SK-N-SH (cell line): ENCODE data around the gene CACNA1H. TPM values are rescaled to one million over a fixed set of nuclear protein-coding genes. Genes with fewer than 3 reads are reported as not detected.
"Not testable (repeated sequence)": the region's sequence is repeated elsewhere in the genome, so short reads cannot be mapped to it uniquely, and the experiment has no call there.

Source experiments
- CTCF ChIA-PET: fragments of 300-600, 350-600 bp; formaldehyde crosslinking; extraction: SDS; loops from one replicate; lab custom pipeline; 2021; lab: Yijun Ruan, JAX
- POLR2A ChIA-PET: fragments of 350-600 bp; sonication (Branson Sonifier 250); formaldehyde crosslinking; extraction: SDS; loops from one replicate; lab custom pipeline; 2020; ENCODE audit warnings: antibody characterized with exemption, inconsistent platforms; lab: Yijun Ruan, JAX
- DNase-seq: peaks from one replicate; pipeline ENCODE4 v3.0.0; 2012
- H2AFZ ChIP-seq: fragments of 200-600 bp; sonication (generic); 2 replicates; pipeline ENCODE4 v1.8.1; 2016; ENCODE audit warnings: antibody characterized with exemption, mild to moderate bottlenecking, low read depth
- H3F3A ChIP-seq: fragments of 200-600 bp; sonication (generic); replicated peaks from 2 replicates; pipeline ENCODE3; 2016; ENCODE audit warnings: antibody characterized with exemption, mild to moderate bottlenecking; ENCODE audit not compliant: insufficient read depth
- H3K27ac ChIP-seq, 2 experiments: fragments of 200-500 bp in 1 of 2; fragments of 200-600 bp in 1 of 2; sonication (Bioruptor generic) in 1 of 2; sonication (generic), shearing (Covaris generic) in 1 of 2; 2 replicates each; pipeline versions ENCODE4 v1.5.1 to v1.6.1; 2014 to 2016; ENCODE audit warnings: low read depth in 2 of 2, inconsistent platforms in 1 of 2, low read length in 1 of 2, mild to moderate bottlenecking in 1 of 2, mixed read lengths in 1 of 2
- H3K27me3 ChIP-seq: fragments of 200-600 bp; sonication (generic), shearing (Covaris generic); 2 replicates; pipeline ENCODE4 v1.6.1; 2016; ENCODE audit warnings: mixed run types; ENCODE audit not compliant: insufficient read depth
- H3K36me3 ChIP-seq, 2 experiments: fragments of 200-500 bp in 1 of 2; fragments of 200-600 bp in 1 of 2; sonication (Bioruptor generic) in 1 of 2; sonication (generic) in 1 of 2; replicated peaks in 1 of 2; 2 replicates each; pipeline versions ENCODE3 to v1.5.1; 2014 to 2016; ENCODE audit warnings: low read length in 1 of 2, mild to moderate bottlenecking in 1 of 2; ENCODE audit not compliant: insufficient read depth in 2 of 2, control insufficient read depth in 1 of 2
- H3K4me1 ChIP-seq, 2 experiments: fragments of 200-500 bp in 1 of 2; fragments of 200-600 bp in 1 of 2; sonication (Bioruptor generic) in 1 of 2; sonication (generic), shearing (Covaris generic) in 1 of 2; 2 replicates each; pipeline versions ENCODE4 v1.5.1 to v1.6.1; 2014 to 2016; ENCODE audit warnings: low read depth in 1 of 2, low read length in 1 of 2, mixed run types in 1 of 2; ENCODE audit not compliant: insufficient read depth in 2 of 2, control insufficient read depth in 1 of 2
- H3K4me2 ChIP-seq: fragments of 200-600 bp; sonication (generic), shearing (Covaris generic); 2 replicates; pipeline ENCODE4 v1.6.1; 2017; ENCODE audit warnings: mixed run types
- H3K4me3 ChIP-seq, 2 experiments: fragments of 200-500 bp in 1 of 2; fragments of 200-600 bp in 1 of 2; sonication (Bioruptor generic) in 1 of 2; sonication (generic), shearing (Covaris generic) in 1 of 2; 2 replicates each; pipeline versions ENCODE4 v1.5.1 to v1.8.1; 2014 to 2016; ENCODE audit warnings: low read depth in 2 of 2, inconsistent platforms in 1 of 2, low read length in 1 of 2, mild to moderate bottlenecking in 1 of 2, mixed read lengths in 1 of 2, moderate library complexity in 1 of 2
- H3K79me2 ChIP-seq: fragments of 200-600 bp; sonication (generic); 2 replicates; pipeline ENCODE4 v1.8.1; 2017; ENCODE audit warnings: mild to moderate bottlenecking; ENCODE audit not compliant: insufficient read depth
- H3K9ac ChIP-seq: fragments of 200-600 bp; sonication (generic); 2 replicates; pipeline ENCODE4 v1.6.1; 2017; ENCODE audit warnings: mixed run types
- H3K9me2 ChIP-seq: fragments of 200-600 bp; sonication (generic); 2 replicates; pipeline ENCODE4 v1.6.1; 2017; ENCODE audit warnings: mixed run types
- H3K9me3 ChIP-seq: fragments of 200-600 bp; sonication (generic); 2 replicates; pipeline ENCODE4 v1.6.1; 2017; ENCODE audit warnings: mixed run types, mild to moderate bottlenecking, moderate library complexity
- H4K20me1 ChIP-seq: fragments of 200-600 bp; sonication (generic); 2 replicates; pipeline ENCODE4 v1.6.1; 2017; ENCODE audit warnings: mild to moderate bottlenecking, mixed run types; ENCODE audit not compliant: insufficient read depth
- CHD2 ChIP-seq: fragments of 150-350 bp; IDR thresholded peaks from 2 replicates; pipeline ENCODE4 v1.6.1; 2018; ENCODE audit warnings: low read length; ENCODE audit not compliant: partially characterized antibody
- MEF2A ChIP-seq: IDR thresholded peaks from 2 replicates; pipeline ENCODE4 v1.4.0; 2012; ENCODE audit warnings: low read depth, borderline replicate concordance
- RCOR1 ChIP-seq: fragments of 150-350 bp; IDR thresholded peaks from 2 replicates; pipeline ENCODE4 v1.6.1; 2017; ENCODE audit warnings: antibody characterized with exemption, low read length
- RXRA ChIP-seq: IDR thresholded peaks from 2 replicates; pipeline ENCODE4 v1.4.0; 2012; ENCODE audit warnings: low read depth, mild to moderate bottlenecking, borderline replicate concordance
- TEAD4 ChIP-seq: IDR thresholded peaks from 2 replicates; pipeline ENCODE4 v1.4.0; 2012; ENCODE audit warnings: mild to moderate bottlenecking, borderline replicate concordance; ENCODE audit not compliant: insufficient read depth
- YY1 ChIP-seq: IDR thresholded peaks from 2 replicates; pipeline ENCODE4 v1.4.0; 2012; ENCODE audit warnings: low read depth, mild to moderate bottlenecking
- WGBS: methylation state at CpG from one replicate; pipeline ENCODE4 v1.1.6; 2017; ENCODE audit warnings: low lambda C conversion rate; 5-methylcytosine and 5-hydroxymethylcytosine counted together
- polyA plus RNA-seq, 3 experiments: library from polyadenylated mRNA; depleted of rRNA; stranded (reverse); fragments of >200 nt; gene quantifications; 2 replicates each; pipeline ENCODE4 v1.2.3, GENCODE V29; 2012
- TF ChIP-seq, protein P1 (sequence below): fragments of 150-350 bp; IDR thresholded peaks from 2 replicates; pipeline ENCODE4 v1.6.1; 2016; ENCODE audit warnings: mild to moderate bottlenecking, low read depth, low read length
- TF ChIP-seq, protein P2 (sequence below): IDR thresholded peaks from 2 replicates; pipeline ENCODE4 v1.6.1; 2012; ENCODE audit warnings: mild to moderate bottlenecking, low read depth, low read length, moderate library complexity
- TF ChIP-seq, protein P3 (sequence below): IDR thresholded peaks from 2 replicates; pipeline ENCODE4 v1.4.0; 2012; ENCODE audit warnings: low read depth
- TF ChIP-seq, protein P4 (sequence below): fragments of 200-600 bp; sonication (generic); IDR thresholded peaks from 2 replicates; pipeline ENCODE4 v1.6.1; 2017; ENCODE audit warnings: antibody characterized with exemption, mild to moderate bottlenecking, moderate library complexity

Gene CACNA1H
- polyA plus RNA-seq, 1 of the 3 experiments (the other 2 are of a cell fraction) = not detected

DNA sequence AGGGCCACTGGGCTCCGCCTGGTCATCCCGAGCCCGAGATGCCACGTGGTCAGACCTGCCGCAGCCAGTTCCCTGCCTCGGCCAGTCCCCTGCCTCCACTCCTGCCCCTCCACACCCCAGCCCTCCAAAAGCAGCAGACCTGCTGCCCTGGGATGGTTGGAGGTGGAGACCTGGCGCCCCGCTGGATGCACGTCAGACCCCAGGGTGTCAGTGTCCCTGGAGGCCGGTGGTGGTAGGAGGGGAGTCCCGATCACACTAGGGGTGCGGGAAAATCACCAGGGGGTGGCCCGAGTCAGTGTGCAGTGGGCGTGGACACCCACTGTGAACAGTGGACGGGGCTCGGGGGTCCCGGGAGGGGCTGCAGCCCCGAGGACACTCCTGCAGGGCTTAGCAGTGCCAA is 45.3 kb downstream of the CACNA1H start:
- CTCF ChIA-PET = no interaction called here
- H3K9me2 ChIP-seq = no peaks in the 10 kb centered on the region

DNA sequence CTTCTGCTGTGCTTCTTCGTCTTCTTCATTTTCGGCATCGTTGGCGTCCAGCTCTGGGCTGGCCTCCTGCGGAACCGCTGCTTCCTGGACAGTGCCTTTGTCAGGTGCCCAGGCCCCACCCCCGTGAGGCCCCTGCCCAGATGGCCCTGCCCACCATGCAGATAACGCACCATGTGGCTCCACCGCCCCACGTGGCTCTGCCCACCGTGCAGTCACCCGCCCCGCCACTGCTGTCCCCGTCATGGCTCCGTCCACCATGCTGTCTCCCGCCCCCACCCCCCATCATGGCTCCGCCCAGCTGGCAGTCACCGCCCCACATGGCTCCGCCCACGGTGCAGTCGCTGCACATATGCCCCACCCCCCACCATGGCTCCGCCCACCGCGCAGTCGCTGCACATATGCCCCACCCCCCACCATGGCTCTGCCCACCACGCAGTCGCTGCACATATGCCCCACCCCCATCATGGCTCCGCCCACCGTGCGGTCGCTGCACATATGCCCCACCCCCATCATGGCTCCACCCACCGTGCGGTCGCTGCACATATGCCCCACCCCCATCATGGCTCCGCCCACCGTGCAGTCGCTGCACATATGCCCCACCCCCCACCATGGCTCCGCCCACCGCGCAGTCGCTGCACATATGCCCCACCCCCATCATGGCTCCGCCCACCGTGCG is 45.9 kb downstream of the CACNA1H start:
- H3F3A ChIP-seq, H3K4me3 ChIP-seq, H3K4me2 ChIP-seq, H3K79me2 ChIP-seq, H3K9me3 ChIP-seq, H3K36me3 ChIP-seq, POLR2A ChIA-PET, H3K4me1 ChIP-seq, H4K20me1 ChIP-seq, H3K9me2 ChIP-seq, H3K9ac ChIP-seq, H2AFZ ChIP-seq, CTCF ChIA-PET, H3K27ac ChIP-seq: not testable (repeated sequence)
- WGBS = 58% methylated on average over 30 of the region's 44 CpGs
- H3K27me3 ChIP-seq = peaks cover 59% of the 10 kb centered on the region
- peak; percentile 72 for DNase-seq

More for the DNA sequence above, 45.3 kb downstream of the CACNA1H start:
- H3K4me2 ChIP-seq = no peak overlapping the region
- WGBS = 19% methylated on average over 6 of the region's 18 CpGs
- no peak for DNase-seq
- peaks cover 53% of the 10 kb centered on the region for H3K27me3 ChIP-seq
- H3F3A ChIP-seq = no peaks in the 10 kb centered on the region
- TF ChIP-seq CHD2 = no peak
- TF ChIP-seq, protein P1, sequence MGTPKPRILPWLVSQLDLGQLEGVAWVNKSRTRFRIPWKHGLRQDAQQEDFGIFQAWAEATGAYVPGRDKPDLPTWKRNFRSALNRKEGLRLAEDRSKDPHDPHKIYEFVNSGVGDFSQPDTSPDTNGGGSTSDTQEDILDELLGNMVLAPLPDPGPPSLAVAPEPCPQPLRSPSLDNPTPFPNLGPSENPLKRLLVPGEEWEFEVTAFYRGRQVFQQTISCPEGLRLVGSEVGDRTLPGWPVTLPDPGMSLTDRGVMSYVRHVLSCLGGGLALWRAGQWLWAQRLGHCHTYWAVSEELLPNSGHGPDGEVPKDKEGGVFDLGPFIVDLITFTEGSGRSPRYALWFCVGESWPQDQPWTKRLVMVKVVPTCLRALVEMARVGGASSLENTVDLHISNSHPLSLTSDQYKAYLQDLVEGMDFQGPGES = no peak
- TF ChIP-seq, protein P2, sequence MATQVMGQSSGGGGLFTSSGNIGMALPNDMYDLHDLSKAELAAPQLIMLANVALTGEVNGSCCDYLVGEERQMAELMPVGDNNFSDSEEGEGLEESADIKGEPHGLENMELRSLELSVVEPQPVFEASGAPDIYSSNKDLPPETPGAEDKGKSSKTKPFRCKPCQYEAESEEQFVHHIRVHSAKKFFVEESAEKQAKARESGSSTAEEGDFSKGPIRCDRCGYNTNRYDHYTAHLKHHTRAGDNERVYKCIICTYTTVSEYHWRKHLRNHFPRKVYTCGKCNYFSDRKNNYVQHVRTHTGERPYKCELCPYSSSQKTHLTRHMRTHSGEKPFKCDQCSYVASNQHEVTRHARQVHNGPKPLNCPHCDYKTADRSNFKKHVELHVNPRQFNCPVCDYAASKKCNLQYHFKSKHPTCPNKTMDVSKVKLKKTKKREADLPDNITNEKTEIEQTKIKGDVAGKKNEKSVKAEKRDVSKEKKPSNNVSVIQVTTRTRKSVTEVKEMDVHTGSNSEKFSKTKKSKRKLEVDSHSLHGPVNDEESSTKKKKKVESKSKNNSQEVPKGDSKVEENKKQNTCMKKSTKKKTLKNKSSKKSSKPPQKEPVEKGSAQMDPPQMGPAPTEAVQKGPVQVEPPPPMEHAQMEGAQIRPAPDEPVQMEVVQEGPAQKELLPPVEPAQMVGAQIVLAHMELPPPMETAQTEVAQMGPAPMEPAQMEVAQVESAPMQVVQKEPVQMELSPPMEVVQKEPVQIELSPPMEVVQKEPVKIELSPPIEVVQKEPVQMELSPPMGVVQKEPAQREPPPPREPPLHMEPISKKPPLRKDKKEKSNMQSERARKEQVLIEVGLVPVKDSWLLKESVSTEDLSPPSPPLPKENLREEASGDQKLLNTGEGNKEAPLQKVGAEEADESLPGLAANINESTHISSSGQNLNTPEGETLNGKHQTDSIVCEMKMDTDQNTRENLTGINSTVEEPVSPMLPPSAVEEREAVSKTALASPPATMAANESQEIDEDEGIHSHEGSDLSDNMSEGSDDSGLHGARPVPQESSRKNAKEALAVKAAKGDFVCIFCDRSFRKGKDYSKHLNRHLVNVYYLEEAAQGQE = no peak
- TF ChIP-seq TEAD4 = no peak
- no peak for TF ChIP-seq RCOR1
- TF ChIP-seq RXRA = no peak
- TF ChIP-seq YY1 = no peak
- TF ChIP-seq, protein P3, sequence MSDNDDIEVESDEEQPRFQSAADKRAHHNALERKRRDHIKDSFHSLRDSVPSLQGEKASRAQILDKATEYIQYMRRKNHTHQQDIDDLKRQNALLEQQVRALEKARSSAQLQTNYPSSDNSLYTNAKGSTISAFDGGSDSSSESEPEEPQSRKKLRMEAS = no peak
- TF ChIP-seq, protein P4, sequence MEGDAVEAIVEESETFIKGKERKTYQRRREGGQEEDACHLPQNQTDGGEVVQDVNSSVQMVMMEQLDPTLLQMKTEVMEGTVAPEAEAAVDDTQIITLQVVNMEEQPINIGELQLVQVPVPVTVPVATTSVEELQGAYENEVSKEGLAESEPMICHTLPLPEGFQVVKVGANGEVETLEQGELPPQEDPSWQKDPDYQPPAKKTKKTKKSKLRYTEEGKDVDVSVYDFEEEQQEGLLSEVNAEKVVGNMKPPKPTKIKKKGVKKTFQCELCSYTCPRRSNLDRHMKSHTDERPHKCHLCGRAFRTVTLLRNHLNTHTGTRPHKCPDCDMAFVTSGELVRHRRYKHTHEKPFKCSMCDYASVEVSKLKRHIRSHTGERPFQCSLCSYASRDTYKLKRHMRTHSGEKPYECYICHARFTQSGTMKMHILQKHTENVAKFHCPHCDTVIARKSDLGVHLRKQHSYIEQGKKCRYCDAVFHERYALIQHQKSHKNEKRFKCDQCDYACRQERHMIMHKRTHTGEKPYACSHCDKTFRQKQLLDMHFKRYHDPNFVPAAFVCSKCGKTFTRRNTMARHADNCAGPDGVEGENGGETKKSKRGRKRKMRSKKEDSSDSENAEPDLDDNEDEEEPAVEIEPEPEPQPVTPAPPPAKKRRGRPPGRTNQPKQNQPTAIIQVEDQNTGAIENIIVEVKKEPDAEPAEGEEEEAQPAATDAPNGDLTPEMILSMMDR = no peak
- TF ChIP-seq MEF2A = no peak
- TF ChIP-seq, all 33 proteins: peak for 0
- no peak overlapping the region for H3K9ac ChIP-seq
- no peak overlapping the region for H3K27ac ChIP-seq
- H3K36me3 ChIP-seq = no peaks in the 10 kb centered on the region
- no peak overlapping the region for H3K4me3 ChIP-seq
- no peak overlapping the region for H2AFZ ChIP-seq
- POLR2A ChIA-PET = no interaction called here
- H3K79me2 ChIP-seq = no peaks in the 10 kb centered on the region
- H3K9me3 ChIP-seq = no peaks in the 10 kb centered on the region
- peaks cover 8% of the 10 kb centered on the region; the same call in 1 of the 2 replicates for H4K20me1 ChIP-seq
- H3K4me1 ChIP-seq = no peaks in the 10 kb centered on the region; a peak in 1 of 4 replicates
